Activated naive CD4-positive, alpha-beta T cell treated with anti-CD3 and anti-CD28 coated beads, Interleukin-2, amount 50 U/mL, for 16 hours (primary cell): ENCODE data around the gene UBR2.
A peak's percentile ranks its signal among the peaks of the same experiment; 100 is the strongest.

Source experiments
- DNase-seq: peaks from one replicate; pipeline ENCODE4 v3.0.0-alpha.2; 2020

UBR2 gene

DNA sequence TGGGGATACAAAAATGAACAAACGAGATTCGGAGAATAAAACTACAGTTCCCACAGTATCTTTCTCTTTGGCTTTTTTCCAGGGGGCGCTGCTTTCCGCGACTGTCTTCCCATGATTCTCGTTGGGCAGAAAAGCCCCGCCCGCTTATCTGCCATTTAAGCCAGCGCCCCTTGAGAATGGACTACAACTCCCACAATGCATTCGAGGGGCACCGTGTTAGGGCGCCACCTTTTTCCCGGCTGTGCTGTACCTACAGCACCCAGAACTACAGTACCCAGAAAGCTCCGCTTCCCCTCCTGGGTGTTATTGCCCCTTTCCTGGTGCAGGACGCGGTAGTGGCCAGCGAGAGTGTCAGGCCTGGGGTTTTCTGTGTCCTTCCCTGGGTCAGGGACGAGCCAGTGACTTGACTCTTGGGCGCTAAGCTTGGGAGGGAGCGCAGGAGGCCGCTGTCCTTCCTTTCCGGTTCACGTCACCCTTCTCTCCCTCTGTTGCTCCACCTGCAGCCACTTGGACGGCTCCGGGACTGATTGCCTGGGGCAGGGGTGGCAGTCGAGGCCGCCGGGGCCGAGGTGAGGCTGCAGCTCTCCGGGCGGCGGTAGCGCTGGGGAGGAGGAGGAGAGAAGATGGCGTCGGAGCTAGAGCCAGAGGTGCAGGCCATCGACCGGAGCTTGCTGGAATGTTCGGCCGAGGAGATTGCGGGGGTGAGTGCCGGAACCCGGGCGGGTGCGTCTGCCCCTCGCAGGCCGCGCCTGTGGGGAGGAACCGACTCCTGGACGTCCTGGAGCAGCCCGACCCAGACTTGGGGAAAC is at the start of gene UBR2:
TSS of gene UBR2 (plus strand) at position 333 of the 809 bp plus-strand sequence. CDS start at position 624, 291 bp downstream.
- DNase-seq = peak; percentile 93

DNA sequence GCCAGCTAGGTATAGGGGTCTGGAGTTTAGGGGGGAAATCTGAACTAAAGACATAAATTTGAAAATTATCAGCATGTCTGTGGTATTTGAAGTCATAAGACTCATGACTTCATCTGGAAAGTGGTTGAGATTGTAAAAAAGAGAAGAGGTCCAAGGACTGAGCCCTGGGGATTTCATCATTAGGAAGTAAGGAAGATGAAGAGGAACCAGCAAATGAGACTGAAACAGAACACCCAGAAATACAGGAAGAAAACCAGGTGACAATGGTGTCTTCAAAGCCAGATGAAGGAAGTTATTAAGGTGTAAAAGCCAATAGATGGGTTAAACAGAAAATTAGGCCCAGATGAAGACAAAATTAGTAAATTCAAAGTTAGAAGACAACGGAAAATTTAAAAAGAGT is 49.1 kb upstream of the UBR2 start:
- DNase-seq = no peak

DNA sequence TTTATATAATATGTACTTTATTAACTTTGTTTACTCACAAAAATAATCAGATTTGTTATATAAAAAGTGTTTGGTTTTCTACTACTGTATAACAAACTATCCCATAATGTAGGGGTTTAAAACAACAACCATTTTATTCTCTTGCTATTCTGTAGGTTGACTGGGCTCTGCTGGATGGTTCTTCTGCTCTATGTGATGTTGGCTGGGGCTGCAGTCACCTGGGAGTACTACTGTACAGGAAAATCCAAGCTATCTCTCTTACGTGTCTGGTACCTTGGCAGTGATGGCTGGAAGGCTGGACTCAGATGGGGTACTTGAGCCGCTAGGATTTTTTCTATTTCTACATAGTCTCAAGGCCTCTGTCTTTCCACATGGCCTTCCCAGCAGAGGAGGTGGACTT is 44.0 kb upstream of the UBR2 start:
- DNase-seq = no peak

DNA sequence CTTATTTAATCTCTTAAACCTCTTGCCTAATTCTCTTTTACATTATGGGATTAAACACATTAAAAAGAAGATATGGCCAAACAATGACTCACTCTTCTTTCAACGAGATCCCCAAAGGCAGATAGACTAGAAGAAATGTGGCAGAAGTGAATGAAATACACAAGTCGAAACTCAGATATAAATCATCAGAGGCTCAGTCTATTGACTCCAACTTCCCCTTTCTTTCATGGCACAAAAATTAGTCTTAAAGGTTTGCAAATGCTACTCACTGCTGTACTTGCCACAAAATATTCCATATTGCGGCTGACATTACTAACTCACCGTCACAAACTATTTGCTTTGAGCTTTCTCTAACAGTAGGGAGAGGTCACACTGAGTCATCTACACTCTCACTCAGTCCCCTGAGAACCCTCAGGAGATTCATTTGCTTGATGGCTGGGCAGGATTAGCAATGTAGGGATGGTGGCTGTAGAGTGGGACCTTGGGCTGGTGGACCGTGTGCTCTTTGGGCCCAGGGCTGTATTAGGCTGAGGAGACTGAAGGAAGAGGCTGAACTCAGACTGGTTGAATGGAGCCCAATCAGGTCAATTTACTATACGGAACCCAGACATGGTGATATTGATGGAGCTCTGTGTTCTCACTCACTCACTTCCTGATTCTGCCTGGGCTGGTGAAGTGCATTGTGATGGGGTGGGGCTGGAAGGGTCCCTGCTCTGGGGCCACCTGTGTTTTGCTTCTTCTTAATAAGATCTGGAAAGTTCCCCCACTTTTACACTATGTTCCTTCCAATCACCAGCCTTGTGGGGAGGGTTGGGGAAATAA is 42.8 kb upstream of the UBR2 start:
- DNase-seq = no peak

DNA sequence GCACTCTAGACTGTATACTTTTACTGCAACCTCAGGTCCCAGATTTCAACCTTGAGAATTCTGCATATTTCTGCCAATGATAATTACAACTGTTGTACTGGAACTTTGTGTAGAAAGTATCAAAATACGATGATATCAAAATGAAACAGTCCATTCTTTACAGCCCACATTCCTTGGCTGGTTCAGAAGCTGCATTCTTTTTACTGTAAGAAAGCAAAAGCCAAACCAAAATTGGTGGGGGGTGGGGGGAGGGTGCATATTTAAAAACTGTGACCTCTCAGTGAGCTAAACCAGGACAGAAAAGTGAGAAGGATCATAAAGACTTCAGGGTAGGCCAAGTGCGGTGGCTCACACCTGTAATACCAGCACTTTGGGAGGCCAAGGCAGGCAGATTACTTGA is 41.8 kb upstream of the UBR2 start:
- no peak for DNase-seq

DNA sequence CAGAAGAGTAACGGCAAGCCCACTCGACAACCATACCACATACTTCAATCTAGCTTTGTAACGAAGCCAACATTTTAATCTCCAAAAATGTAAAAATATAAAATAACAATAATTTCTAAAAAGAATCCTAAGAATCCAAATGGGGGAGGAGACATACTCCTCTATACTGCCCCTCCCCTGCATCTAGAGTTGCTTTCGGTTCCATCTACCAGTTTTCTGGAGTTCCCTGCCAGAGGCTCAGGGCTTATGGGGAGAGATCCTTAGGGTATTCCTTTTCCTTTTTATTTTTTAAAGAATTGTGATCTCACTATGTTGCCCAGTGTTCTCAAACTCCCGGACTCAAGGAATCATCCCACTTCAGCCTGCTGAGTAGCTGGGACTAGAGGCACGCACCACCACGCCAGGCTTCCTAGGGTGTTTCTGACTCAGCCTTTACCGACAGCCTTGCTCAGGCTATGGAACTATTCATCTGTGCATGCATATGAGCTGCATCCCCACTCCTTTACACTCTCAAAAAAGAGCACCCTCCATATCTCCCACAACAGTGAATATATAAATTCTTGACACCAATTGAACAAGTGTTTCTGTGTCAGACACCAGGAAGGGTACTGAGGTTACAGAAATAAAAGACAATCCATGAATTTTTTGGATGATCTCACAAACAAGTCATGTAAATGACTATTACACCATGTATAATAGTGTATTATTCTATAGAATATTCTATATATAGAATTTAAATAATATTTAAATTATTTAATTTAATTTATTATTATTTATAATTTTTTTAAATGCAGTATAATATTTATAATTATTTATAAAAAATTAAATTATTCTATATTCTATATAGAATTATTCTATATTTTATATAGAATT is 40.7 kb upstream of the UBR2 start:
- DNase-seq = no peak

DNA sequence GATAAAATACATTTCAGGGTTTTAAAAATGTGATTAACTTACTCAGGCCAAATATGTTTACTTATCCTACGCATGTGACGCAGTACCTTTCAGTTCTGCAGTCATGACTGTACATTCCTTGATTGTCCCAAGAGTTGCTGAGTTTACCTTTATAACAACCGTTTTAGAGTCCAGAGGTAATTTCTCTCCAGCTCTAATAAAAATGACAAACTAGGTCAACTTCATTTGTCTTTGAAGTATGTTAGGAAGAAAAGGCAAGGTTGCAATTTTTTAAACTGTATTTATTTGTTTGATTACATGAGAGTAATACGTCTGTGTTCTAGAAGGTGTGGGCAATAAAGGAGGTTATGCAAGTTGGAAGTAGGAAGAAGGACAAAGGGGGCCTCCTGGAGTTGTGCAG is 38.6 kb upstream of the UBR2 start:
- no peak for DNase-seq

DNA sequence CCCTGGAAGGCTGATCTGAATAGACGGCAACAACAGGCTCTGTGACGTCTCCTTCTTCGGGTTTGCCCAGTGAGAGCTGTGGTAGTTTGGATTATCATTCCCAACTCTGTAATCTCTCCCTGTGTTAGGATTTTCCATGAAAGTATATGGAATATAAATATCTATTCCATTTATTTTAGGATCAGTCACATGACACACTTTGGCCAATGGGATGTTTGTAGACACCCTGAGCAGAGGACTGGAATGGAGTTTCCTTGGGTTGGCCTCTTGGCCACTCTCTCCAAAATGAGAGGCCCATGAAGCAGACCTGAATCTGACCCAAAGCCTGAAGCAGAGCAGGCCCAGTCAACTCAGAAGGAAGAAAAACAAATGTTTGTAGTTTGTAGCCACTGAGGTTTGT is 37.2 kb upstream of the UBR2 start:
- no peak for DNase-seq

DNA sequence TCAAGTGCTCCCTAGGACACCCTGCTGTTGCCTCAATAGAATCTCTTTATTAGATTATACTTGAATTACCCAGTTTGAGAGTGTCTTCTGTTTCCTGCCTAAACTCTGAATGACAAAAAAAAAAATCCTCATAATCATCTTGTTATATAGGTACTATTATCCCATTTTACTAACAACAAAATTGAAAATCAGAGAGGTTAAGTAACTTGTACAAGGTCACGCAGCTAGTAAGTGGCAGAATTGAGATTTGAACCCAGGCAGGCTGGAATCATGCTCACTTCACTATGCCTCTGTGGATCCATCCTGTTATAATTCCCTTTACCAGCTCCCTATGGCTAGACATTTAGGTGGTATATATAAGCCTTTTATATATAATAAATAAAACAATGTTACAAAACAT is 36.6 kb upstream of the UBR2 start:
- DNase-seq = no peak

DNA sequence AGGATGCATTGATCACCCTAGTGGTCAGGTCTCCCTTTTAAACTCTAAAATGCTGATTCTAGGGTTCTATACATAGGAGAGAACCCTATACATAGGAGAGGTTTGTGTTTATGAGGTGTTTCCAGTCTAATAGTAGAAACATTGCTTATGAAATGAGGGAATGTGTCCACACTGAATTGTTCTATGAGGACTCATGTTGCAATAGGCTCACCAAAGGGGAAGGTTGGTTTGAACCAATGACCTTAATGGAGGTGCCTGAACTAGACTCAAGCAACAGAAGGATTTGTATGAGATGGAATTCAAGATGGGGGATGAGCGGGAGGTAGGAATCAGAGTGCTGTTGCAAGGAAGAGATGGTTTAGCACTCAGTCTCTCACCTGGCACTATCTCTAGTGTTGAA is 33.5 kb upstream of the UBR2 start:
- no peak for DNase-seq

DNA sequence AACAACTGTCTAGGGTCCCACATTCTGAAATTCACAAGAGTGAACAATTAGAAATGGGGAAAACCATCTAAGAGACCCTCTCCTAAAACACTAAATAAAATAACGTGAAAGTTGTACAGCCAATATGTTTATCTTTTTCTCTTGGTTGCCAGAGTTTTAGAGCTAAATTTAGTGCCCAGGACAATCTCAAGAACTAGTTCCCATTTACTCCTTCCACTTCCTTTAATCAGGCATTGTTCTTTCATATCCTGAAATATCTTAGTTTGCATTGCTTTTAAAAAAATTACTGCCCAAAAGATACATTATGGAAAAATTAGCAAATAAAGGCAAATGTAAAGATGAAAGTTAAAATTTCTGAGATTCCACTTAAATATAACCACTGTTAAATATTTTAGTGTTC is 33.1 kb upstream of the UBR2 start:
- no peak for DNase-seq

DNA sequence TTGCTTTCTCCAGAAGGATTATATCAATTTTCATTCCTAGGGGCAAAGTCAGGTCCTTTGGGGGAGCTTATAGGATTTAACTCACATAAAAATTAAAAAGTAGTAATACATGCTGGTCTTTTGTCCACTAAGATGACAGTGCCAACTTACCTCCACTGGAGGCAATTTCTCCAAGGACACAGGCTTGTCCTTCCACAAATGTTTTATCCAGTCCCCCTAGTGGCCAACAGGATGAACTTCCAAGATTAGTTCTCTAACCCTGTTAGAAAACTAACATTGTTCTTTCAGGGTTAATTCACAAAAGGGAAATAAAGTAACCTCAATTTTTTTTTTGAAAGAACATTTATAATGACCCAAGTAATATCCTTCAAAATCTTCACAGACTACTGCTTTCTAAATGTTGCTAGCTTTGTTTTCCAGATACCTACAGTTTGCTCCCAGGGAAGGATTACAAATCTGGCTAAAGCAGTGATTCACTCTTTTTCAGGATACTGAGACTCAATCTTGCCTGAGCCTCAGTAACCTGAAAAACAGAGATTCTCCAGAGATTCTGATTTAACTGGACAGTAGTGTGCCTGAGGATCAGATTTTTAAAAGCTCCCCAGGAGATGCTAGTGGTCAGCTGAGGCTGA is 31.7 kb upstream of the UBR2 start:
- no peak for DNase-seq

DNA sequence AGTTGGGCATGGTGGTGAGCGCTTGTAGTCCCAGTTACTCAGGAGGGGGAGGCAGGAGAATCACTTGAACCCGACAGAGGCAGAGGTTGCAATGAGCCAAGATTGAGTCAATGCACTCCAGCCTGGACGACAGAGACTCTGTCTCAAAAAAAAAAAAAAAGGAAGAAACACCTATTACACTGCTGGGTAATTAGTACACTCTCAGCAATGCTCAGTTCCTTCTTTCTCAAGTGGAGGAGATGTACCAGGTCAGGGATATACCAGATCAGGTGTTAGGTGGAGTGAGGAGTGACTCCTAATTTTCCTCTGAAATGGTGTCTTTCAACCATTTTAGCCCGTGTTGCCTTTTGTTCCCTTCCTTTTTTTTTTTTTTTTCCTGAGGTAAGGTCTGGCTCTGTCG is 30.0 kb upstream of the UBR2 start:
- no peak for DNase-seq

DNA sequence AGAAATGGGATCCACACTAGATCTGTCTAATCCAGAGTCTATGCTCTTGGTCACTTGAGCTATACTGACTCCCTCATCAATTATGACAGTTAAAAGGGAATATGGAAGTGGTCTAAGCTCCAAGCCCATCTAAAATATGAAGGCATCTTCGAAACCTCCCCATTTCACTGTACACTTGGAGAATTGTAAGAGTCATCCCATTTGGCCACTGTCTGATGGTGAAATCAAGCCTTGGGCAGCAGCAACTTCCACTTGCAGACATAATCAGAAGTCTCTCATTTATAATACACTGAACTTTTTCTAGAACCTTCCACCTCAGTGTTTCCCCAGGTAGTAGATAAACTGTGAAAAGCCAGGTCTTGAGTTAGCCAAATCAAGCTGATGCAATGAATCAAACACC is 26.3 kb upstream of the UBR2 start:
- DNase-seq = no peak

DNA sequence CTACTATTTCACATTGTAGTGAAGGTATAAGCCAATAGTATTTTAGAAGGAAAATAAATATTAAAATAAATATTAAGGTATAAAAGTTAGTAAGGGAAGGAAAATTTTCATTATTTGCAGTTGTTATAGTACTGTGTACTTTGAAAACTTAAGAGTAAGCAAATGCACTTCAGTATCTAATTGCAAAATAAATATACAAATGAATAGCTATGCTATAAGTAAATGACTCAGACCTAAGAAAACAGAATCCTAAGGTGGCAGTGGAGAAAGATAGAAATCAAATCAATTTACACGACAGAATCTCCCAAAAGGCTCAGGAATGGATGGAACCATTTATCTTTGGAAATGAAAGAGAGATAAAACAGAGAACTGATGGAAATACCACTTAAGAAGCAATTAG is 24.7 kb upstream of the UBR2 start:
- no peak for DNase-seq

DNA sequence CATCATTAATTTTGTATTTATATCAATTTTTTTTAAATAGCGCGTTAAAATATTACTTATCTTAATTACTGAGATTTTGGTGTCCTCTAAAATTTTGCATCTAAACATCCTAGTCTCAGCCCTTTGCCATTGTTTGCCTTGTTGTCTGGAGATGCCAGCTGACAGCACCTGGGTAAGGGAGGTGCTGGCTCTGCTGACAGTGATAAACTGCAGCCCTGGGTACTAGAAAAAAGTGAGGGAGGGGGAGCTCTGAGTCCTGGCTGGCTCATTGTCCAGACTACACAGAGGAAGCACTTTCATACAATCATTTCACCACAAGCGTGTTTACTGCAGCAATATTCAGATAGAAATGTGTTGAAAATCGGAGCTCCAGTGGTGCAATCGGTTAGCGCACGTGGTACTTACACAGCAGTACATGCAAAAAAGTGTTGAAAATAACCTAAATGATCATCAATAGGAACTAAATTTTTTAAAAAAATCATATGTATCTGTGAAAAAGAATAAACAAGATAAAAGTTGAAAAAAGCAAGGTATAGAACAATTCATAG is 18.5 kb upstream of the UBR2 start:
- no peak for DNase-seq

DNA sequence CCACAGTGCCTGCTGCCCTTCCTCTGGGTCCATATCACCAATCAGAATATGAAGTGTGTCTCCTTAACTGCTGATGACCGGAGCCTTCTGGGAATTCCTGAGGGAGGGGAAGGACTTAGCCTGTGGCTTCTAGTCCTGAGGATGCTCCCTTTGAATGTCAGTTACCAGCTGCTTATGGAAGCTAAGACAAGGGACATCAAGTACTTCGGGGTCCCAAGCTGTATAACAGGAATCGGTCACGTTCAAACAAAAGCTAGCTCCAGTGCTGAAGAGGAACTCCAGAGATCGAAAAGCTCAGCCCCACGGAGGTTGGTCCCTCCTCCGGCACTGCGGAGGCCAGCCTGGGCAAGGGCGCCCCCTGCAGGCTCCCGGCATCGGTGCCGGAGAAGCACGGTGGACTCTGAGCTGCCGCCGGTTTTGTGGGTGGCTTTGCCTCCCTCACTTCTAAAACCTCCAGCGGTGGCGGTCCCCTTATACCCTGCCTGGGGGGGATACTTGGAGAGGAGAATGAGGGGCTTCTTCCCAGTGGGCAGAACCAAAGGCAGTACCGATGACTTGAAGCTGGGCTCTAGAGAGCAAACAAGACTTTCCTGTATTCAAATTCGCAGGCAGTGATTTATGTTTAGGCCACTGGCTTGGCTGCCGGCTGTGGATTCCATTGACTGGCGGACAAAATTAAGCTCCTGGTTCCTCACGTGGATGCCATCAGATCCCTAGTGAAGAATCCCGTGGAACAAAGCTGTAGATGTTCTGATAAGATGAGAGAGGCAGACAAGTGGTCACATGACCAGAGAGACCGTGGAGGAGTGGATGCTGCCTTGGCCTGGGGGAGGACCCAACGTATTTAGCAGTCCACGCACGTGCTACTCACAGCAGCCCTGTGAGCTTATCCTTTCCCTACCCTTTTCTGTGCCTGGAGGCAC is 16.2 kb upstream of the UBR2 start:
- DNase-seq = peak; percentile 90

DNA sequence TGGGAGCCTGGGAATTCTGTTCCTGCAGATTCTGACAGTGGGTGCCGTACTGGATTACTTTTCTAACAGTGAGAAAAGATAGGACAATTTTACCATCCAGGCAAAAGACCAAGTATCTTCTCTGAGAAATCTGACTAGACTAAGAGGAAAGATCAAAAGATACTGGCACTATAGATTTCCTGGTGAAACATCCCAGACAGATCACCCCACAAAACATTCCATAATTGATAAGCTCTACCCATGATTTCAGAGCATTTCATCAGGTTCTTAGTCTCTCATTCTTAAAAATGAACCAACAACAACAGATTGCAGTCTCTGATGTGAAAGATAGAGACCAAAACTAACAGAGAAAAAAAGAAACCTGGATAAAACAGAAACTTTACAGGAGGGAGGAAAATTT is 13.6 kb upstream of the UBR2 start:
- DNase-seq = no peak

DNA sequence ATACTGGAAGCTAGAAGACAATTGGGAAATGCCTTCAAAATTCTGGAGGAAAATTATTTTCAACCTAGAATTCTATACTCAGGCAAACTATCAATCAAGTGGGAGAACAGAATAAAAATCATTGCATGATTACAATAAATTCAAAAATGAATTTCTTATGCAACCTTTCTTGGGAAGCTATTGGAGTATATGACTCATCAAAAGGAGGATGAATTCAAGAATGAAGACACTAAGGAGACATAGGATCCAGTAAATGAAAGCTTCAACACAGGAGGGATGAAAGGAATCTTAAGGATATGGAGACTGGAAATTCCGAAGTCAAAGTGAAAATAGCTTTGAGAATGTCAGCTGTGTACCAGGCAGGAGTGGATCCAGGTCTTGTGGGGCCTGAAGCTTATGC is 12.6 kb upstream of the UBR2 start:
- DNase-seq = no peak

DNA sequence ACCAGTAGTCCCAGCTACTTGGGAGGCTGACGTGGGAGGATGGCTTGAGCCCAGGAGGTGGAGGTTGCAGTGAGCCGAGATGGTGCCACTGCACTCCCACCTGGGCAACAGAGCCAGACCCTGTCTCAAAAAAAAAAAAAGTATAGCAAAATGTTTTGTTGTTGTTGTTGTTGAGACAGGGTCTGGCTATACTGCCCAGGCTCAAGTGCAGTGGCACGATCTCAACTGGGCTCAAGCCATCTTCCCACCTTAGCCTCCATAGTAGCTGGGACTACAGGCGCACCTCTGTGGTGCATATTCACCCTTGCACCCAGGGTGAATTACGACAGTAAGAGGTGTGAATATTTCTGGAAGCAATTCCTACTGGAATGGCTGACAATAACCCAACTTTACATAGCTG is 11.4 kb upstream of the UBR2 start:
- no peak for DNase-seq
